Left kidney (tissue), 2 donors: ENCODE data around the gene GALNTL6. TPM values are rescaled to one million over a fixed set of nuclear protein-coding genes. Genes with fewer than 3 reads are reported as not detected.
"Not testable (repeated sequence)": the region's sequence is repeated elsewhere in the genome, so short reads cannot be mapped to it uniquely, and the experiment has no call there.

Experiments
- DNase-seq: peaks from one replicate; pipeline ENCODE4 v3.0.0-alpha.2; 2013
- polyA plus RNA-seq: library from polyadenylated mRNA; unstranded; fragments of 120-200 nt; gene quantifications from one replicate; pipeline ENCODE4 v1.2.1, GENCODE V29; 2013; ENCODE audit not compliant: insufficient read length

The GALNTL6 gene
- polyA plus RNA-seq, 1 donor, result 0.78 TPM

GRCh38 chr4:172393220-172393619, 580.0 kb downstream of the GALNTL6 start:
- DNase-seq, result no peak

DNA sequence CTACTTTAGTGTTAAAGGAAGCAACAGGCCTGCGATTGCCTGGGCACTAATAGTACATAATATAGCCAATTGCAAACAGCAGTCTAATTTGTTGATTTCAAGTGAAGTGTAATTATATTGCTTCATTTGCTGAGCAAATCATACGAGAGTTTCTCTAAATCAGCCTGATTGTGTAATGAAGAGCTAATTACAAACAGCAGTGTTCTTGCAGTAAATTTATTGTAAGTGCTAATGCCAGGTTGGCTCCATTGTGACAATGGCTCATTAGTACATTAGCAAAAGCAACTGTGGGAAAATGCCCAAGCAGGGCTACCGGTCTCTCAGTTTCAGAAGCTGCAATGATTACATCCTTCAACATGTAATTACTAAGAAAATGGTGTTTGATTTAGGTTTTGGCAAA, 591.5 kb downstream of the GALNTL6 start:
- DNase-seq, result no peak

GRCh38 chr4:172410363-172410762, 597.2 kb downstream of the GALNTL6 start:
- DNase-seq, result no peak

- no peak for DNase-seq
Measured at GRCh38 chr4:172411149-172411548, 597.9 kb downstream of the GALNTL6 start.

DNA sequence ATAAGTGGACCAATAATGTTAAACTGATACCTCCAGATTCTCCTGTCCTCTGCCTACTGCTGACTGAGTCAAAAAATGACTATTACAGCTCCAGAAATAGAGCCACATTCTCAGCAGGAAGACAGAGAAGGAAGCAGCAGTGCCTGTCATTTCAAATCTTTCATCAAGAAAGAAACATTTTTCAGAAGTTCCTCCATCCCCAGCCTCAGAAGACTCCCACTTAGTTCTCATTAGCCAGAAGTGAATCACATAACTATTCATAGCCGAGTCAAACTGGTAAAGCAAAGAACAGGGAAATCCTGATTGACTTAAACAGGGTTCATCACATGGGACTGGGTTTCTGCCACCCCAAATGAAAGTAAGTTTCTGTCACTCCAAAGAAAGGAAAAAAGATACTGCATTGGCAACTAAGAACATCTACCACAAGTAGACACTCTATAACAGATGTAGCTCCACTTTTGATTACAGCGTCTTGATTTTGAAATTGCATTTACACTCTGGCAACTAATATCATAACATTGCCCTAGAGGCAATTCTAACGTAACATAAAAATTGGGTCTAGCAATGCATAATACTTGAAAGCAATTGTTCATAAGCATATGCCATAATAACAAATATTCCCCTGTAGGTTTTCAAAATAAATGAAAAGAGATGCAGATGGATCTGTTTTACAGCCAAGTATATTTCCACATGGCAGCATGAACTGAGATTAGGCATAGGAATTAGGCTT, 599.8 kb downstream of the GALNTL6 start:
- no peak for DNase-seq

DNA sequence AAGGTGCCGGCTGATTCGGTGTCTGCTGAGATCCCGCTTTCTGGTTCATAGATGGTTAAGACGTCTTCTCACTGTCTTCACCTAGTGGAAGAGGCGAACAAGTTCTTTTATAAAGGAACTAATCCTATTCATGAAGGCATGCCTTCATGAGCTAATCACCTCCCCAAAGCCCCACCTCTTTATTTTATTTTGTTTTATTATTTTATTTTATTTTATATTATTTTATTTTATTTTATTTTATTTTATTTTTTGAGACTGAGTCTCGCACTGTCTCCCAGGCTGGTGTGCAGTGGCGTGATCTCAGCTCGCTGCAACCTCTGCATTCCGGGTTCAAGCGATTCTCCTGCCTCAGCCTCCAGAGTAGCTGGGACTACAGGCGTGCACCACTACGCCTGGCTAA, 615.8 kb downstream of the GALNTL6 start:
- not testable (repeated sequence) for DNase-seq

- DNase-seq, result no peak
Measured at GRCh38 chr4:172480471-172480870, 667.3 kb downstream of the GALNTL6 start.

DNA sequence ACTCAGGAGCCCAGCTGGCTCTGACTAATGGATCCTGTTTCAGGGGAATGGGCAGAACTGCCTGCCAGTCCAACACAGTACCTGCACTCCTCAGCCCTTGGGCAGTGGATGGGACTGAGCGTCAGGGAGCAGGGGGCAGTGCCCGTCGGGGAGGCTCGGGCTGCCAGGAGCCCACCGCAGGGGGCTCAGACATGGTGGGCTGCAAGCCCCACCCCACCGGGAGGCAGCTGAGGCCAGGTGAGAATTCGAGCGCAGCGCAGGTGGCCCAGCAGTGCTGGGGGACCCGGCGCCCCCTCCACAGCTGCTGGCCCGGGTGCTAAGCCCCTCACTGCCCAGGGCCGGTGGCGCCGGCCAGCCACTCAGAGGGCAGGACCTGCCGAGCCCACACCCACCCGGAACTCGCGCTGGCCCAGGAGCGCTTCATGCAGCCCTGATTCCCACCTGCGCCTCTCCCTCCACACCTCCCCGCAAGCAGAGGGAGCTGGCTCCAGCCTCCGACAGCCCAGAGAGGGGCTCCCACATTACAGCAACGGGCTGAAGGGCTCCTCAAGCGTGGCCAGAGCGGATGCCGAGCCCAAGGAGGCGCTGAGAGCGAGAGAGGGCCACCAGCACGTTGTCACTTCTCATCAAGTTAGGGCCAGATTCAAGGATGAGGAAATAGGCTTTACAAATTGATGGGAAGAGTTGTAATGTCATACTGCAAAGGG, 668.8 kb downstream of the GALNTL6 start:
- no peak for DNase-seq

GRCh38 chr4:172485007-172485406, 671.8 kb downstream of the GALNTL6 start:
- no peak for DNase-seq

GRCh38 chr4:172486531-172486930, 673.3 kb downstream of the GALNTL6 start:
- no peak for DNase-seq

DNA sequence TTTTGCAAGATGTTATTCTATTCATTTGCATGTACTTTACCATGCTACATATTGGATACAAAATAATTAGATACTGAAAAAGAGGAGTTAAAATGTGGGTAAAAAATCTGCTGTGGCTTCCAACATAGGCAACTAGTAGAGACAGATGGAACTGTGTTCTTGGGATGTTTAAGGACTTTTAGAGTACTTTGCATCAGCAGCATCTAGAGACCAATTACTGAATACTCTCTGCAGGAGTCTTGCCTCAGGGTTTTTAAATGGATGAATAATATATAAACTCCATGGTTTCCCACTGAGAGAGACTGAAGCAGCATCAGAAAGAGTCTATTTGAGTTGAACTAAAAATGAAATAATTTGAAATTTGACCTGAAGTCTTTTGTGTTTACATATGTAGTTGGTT, 676.7 kb downstream of the GALNTL6 start:
- DNase-seq, result no peak

DNA sequence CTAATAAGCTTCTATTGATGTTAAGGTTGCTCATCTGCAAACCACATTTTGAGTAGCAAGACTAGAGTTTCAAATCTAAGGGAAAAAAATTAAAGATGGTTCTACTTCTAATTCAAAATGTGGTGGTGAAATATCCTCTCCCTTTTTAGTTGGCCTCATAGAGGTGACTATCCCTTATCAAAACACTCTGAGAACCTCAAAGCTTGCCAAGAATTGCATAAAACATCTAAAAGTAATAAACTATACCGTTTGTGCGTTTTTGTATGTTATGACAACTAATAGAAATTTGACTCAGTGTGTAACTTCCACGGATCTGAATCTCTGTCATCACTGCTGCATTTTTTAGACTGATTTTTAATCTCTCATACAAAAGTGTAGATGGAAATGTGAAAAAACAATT, 682.6 kb downstream of the GALNTL6 start:
- no peak for DNase-seq

DNA sequence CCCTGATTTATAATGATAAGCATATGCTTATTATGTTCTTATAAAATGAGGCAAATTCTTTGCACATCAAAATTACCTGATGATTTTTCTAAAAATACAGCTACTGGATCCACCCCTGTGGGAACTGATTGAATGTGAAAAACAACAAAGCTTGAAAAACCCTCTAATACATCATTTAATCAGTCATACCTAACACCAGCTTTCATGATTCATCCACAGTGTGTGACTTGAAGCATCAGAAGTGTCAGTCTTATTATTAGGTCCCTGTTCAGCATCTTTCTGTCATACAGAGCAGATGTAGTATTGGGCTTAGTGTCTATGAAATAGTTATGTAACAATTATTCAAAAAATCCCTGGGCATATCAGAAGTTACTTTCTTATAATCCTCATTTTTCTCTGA, 684.1 kb downstream of the GALNTL6 start:
- no peak for DNase-seq

DNA sequence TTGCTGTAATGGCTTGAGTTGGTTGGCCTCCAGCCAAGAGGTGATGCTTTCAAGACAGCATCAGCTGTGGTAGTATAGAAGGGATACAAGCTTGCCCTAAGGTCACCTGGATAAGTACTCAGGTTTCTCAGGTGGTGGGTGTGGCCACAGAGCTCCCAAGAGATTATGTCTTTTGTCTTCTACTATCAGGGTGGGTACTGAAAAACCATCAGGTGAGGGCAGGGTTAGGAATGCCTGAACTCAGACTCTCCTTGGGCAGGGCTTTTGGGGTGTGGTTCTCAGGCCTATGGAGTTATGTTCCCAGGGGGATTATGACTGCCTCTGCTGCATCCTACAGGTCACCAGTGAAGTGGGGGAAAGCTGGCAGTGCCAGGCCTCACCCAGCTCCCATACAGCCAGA, 700.8 kb downstream of the GALNTL6 start:
- DNase-seq, result no peak

- DNase-seq, result no peak
Measured at GRCh38 chr4:172514801-172515200, 701.6 kb downstream of the GALNTL6 start.

GRCh38 chr4:172515266-172515879, 702.2 kb downstream of the GALNTL6 start:
- DNase-seq, result no peak

- no peak for DNase-seq
Measured at GRCh38 chr4:172517391-172517790, 704.2 kb downstream of the GALNTL6 start.

GRCh38 chr4:172521248-172521647, 708.0 kb downstream of the GALNTL6 start:
- DNase-seq, result no peak

DNA sequence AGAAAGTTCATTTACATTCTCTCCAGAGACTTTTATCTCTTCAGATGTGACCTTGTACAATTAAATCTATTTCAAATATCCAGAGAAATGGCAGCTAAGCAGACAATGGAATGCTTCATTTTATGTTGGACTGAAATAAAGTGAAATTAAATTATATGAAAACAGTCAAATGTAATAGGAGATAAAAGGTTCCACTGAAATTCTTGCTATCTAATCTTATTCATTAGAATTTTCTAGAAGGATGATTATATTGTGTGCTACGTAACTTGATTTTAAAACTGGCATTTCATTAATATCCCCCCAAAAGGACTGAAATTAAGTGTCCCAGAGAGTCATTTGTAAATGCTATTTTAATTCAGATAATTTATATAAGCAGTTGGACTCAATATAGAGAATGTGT, 708.5 kb downstream of the GALNTL6 start:
- DNase-seq, result no peak

DNA sequence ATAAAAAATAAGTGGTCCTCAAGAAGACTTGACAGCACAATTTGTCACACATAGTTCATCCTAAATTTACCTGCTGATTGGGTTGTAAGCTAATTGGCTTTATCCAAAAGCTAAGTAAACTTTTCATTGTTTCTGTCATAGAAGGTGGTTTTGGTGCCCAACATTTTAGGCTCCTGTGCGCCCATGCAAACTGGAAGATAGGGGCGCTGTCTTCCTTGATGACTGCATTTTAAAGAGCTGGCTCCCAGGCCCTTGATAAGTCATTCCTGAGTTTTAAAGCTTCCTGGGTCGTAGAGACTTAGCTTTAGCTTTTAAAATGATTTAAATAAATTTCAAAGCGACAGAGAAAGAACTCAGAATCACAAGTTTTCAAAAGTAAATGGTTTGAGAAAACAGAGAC, 730.0 kb downstream of the GALNTL6 start:
- no peak for DNase-seq

GRCh38 chr4:172546782-172547181, 733.6 kb downstream of the GALNTL6 start:
- DNase-seq, result no peak

DNA sequence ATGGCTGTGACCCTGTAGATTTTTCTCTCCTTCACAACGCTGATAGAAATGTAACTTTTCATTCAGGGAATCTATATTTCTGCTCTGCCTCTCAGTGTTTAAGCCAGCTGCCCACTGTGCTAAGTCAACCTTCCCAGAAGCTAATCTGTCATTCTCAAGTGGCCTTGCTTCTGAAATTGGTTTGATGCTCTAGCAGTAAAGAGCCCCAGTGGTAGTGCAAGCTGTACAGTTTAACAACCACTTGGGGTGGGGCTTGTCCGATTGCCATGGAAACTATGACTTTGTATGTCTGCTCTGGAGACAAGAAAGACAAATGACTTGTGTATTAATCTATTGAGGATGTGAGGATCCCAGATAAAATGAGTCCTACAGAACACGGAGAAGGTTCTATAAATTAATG, 734.5 kb downstream of the GALNTL6 start:
- no peak for DNase-seq

DNA sequence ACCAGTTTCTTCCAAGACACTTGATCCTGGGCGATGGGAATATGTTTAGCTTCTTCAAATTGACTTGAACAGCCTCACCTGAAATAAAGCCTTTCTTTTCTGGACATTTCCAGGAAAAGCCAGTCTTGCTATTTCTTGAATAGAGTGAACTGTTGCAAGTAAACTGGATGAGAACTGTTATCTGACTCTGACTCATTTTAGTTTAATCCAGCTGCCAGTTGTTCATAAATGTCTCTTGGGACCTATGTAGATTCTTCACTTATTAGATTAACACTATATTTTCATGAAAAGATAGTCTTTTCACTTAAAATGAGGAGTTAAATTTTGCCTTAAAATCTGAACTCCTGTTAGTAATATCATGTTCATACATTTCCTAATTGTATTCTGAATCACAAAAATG, 740.0 kb downstream of the GALNTL6 start:
- DNase-seq, result no peak

GRCh38 chr4:172554588-172554987, 741.4 kb downstream of the GALNTL6 start:
- DNase-seq, result no peak
